Hematopoietic multipotent progenitor cell treated with erythropoietin and hydrocortisone succinate and interleukin-3 and kit ligand, for 17 days (in vitro differentiated cells): ENCODE measurements around the gene ZDHHC14.
"Not testable (repeated sequence)": the region's sequence is repeated elsewhere in the genome, so short reads cannot be mapped to it uniquely, and the experiment has no call there.

Source experiments
- DNase-seq: peaks from one replicate; pipeline ENCODE4 v3.0.0-alpha.2; 2015; ENCODE audit warnings: low spot score

ZDHHC14 gene

GRCh38 chr6:157552081-157552747, 171.2 kb downstream of the ZDHHC14 start:
- no peak for DNase-seq

- no peak for DNase-seq
These were observed 172.0 kb downstream of the ZDHHC14 start for GRCh38 chr6:157552820-157553485.

GRCh38 chr6:157554747-157555146, 173.8 kb downstream of the ZDHHC14 start:
- DNase-seq: no peak

DNA sequence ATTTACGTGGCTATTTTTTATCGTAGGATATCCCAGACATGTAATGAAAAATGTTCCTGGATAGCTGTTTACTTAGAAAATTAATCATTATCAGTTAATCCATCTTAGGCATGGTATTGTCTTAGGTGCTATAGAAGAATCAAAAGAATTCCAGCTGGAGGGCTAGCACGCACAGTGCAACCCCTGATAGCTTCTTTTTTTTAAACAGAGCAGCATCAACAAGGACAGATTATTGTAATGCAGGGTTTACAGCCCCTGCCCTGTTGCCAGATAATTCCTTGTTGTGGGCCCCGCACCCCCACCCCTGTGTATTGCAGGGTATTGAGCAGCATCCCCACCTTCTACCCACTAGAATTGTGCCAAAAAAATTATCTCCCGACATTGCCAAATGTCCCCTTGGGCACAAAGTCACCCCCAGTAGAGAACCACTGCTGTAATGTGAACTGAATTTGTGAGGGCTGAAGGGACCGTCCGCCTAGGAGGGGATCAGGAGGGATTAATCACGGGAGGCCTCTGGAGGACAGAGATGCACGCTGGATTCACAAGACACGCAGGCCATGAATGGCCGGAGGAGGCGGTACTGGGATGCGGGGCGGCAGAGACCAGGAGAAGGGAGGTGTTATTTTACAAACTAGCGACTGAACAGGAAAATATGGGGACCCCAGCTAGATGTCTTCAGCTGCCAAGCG, 174.6 kb downstream of the ZDHHC14 start:
- DNase-seq: no peak

DNA sequence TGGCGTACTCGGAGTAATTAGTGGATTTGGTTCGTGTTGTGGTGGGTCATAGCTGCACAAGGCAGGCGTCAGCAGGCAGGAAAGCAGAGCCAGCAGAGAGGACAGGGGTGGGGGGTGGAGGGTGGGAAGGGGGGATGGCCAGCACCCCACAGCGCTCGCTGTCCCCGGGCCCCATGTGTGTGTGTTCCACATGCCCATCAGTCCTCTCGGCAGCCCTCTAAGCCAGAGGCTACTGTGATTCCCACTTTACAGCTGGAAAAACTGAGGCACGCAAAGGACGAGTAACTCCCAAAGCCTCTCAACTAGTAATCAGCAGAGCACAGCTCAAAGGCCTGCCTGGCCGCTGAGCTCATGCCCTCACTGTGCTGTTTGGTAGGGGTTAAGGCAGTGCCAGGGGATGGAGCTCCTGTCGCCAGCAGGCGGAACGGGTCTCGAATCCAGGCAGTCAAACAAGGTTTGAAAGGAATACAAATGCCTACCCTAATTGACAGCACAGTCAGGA, 175.2 kb downstream of the ZDHHC14 start:
- no peak for DNase-seq

GRCh38 chr6:157556671-157557430, 175.9 kb downstream of the ZDHHC14 start:
- no peak for DNase-seq

DNA sequence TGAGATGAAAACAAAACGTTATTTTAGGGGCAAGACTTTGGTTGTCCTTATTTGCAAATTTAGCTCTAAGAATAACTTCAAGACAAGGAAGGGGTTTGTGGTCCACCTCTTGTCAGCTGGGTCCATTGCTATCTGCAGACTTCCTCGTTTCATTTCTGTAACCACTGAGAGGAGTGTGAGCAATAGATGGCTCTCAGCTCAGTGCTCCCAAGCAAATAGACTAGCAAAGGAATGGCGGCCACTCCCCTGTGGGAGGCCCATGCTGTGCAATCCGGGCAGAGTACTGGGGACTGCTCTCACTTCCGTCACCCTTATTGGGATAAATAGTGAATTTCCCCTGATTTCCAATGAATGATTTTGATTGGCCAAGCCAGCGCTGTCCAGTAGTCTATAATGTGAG, 176.6 kb downstream of the ZDHHC14 start:
- no peak for DNase-seq

- no peak for DNase-seq
These were observed 177.1 kb downstream of the ZDHHC14 start for GRCh38 chr6:157558049-157558448.

GRCh38 chr6:157558487-157559200, 177.7 kb downstream of the ZDHHC14 start:
- no peak for DNase-seq

DNA sequence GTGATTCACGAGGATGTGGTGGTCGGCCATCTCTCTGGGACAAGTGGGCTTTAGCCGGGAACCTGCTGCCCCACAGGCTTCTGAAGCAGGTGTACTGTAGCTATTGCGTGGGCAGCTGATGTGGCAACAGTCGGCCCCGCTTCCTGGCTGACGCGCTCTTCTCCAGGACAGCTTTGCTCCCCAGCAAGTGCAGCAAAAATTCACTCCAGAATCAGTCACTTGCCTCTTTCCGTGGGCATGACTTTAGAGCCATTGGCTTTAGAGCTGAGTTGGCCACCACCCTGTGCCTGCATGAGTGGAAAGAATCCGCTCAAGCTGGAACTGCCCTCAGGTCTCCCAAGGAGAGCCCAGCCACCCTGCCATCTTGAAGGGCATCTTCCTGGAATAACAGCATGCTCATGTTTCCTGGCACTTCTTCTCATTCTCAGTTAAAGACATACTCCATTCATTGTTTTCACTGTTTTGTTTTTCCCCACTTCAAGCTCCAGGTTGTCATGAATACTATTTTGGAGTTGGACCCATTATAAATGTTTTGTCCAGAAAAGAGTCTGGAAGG, 178.3 kb downstream of the ZDHHC14 start:
- DNase-seq: no peak

GRCh38 chr6:157560063-157560462, 179.1 kb downstream of the ZDHHC14 start:
- not testable (repeated sequence) for DNase-seq

- DNase-seq: no peak
These were observed 179.9 kb downstream of the ZDHHC14 start for GRCh38 chr6:157560691-157561413.

DNA sequence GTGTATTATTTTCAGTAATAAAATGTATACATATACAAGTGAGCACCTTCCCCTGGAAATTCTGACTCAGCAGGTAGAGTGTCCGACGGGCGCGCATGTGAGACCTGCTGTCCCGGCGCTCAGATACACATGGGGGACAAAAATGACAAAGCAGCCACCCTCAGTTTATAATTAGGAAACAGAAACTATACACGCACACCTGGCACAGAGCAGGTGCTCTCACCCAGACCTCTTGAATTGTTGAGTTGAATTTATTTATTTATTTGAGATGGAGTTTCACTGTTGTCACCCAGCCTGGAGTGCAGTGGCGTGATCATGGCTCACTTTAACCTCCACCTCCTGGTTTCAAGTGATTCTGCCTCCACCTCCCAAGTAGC, 180.4 kb downstream of the ZDHHC14 start:
- no peak for DNase-seq

DNA sequence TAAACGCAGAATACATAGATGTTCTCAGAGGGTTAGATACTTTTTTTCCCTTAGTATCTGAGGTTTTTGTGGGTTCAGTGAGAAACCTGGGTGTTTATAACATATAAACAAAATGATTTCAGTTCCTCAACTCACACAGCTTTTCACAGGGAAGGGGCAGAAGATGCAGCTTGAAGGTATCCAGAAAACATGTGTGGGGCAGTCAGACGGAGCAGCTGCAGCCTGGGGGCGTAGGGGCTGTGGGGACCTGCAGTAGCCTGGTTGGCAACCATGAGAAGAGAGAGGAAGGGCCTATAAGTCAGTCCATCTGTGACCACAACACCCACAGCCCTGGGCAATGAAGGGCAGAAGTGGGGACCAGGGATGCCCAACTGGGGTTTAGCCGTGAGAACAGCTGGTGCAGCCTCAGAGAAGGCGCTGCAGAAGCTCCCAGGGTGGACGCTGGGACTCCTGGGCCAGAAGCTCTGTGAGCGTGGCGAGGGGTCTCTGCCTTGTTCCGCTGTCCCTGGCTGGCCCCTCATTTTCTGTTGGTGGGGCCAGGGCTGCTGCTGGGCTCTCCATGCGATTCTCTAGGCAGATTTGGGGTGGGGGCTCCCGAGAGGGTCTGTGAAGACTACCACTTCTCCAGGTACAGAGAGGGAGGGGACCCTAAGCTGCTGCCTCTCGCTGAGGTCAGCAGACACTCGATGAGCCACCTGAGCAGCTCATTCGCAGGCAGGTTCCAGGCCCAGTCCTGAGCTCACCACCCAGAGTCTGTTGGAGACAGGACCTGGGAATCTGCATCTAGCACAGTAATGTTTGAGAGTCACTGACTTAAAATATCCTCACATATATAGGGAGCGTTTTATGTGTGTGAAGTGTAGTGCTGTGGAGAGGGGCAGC, 181.2 kb downstream of the ZDHHC14 start:
- DNase-seq: no peak

DNA sequence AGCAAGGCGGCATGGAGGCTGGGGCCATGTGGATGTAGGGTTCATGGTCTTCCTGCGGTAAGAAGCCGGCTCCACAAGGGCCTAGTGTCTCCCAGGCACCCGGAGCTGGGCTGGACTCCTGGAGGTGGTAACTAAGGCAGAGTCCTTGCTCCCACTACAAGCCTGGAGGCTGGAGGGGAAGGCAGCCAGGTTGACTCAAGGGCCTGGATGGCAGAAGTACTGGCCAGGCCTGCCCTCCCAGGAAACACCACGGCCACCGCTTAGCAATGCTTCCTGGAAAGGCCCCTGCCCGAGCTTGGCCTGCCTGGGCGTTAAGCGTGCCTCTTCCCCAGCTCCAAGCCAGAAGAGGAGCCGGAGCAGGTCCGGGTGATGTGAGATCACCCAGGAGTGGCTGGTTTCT, 182.0 kb downstream of the ZDHHC14 start:
- DNase-seq: no peak

DNA sequence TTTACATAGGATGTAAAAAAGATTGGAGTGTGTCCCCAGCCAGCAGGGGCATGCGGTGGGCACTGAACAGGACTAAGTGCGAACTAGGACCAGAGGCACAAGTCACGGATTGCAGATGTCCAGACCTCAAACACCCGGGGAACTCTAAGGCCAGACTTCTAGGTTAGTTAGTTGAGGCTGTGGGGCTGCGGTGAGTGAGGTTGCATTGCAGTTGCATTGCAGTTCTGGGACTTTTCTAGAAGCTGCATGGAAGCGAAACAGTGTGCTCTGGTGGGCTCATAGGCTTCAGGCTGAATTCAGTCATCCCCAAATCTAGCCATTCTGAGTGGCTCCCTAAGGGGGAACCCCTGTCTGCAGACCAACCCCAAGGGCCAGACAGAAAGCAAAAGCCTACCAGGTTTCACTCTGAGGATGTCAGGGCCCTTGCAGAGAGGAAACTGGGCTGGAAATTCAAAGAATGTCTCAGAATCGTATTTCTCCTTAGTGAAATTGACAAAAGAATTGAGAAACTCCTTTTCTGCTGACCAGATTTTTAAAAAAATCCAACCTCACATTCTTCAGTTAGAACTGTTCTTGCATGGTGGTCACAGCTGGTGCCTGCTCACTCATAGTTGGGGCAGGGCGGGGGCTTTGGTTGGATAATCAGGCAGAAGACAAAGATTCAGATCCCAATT, 182.8 kb downstream of the ZDHHC14 start:
- no peak for DNase-seq

- DNase-seq: no peak
These were observed 187.7 kb downstream of the ZDHHC14 start for GRCh38 chr6:157568702-157569101.

DNA sequence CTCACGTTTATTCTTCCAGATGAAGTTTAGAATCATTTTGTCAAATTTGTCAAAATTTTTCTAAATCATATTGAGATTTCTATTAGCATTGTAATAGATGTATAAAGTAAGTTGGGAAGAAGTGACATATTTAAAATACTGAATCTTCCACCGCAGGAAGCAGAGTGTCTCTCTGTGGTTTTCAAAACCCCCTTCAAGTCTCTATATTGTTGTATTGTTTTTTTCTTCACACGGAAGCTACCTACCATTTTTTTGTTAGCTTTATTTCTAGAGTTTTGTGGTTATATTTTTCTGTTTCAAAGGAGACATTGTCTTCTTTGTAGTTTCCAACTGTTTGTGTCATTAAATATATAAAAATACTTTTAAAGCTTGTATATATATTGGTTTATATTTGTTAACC, 188.6 kb downstream of the ZDHHC14 start:
- DNase-seq: no peak

DNA sequence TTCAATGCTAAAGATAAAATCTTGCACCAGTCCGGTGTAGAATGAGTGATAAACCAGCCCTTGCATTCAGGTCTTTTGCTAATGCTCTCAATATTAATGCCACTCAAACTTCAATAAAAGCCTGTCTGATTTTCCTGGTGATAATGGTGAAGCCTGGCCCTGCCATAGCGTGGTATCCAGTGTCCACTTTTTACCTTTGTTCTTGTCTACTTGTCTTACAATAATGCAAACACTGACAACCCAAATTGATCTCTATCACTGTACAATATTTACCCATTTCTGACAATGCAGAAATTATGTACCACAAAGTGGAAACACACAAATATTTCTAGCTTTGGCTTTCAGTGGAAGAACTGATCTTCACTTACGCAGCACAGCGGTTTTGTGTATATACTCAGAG, 189.1 kb downstream of the ZDHHC14 start:
- DNase-seq: no peak
